Activated T-cell treated with anti-CD3 and anti-CD28 coated beads, Interleukin-2, amount 50 U/mL, for 1 hour (primary cell): Measurements from ENCODE around the gene SYTL1.

ENCODE experiments used
- DNase-seq: peaks from one replicate; pipeline ENCODE4 v3.0.0-alpha.2; 2020

Gene SYTL1

GRCh38 chr1:27349784-27350662 lies 8.2 kb downstream of the SYTL1 start:
- peak; percentile 28 for DNase-seq

- no peak for DNase-seq
These were observed 9.1 kb downstream of the SYTL1 start for GRCh38 chr1:27350663-27351540.

- DNase-seq = no peak
These were observed 9.8 kb downstream of the SYTL1 start for GRCh38 chr1:27351541-27352107.

GRCh38 chr1:27353166-27353565 lies 11.3 kb downstream of the SYTL1 start:
- no peak for DNase-seq

GRCh38 chr1:27353629-27354028 lies 11.8 kb downstream of the SYTL1 start:
- no peak for DNase-seq

GRCh38 chr1:27355683-27356082 lies 13.9 kb downstream of the SYTL1 start:
- DNase-seq = no peak

GRCh38 chr1:27356277-27356618 lies 14.4 kb downstream of the SYTL1 start:
- DNase-seq = no peak

- no peak for DNase-seq
These were observed 14.9 kb downstream of the SYTL1 start for GRCh38 chr1:27356619-27357280.

- peak; percentile 89 for DNase-seq
These were observed 15.6 kb downstream of the SYTL1 start for GRCh38 chr1:27357281-27358037.

- DNase-seq = no peak
These were observed 16.5 kb downstream of the SYTL1 start for GRCh38 chr1:27358038-27358927.

- DNase-seq = no peak
These were observed 17.1 kb downstream of the SYTL1 start for GRCh38 chr1:27358928-27359313.

GRCh38 chr1:27359822-27360158 lies 18.0 kb downstream of the SYTL1 start:
- no peak for DNase-seq

- DNase-seq = peak; percentile 65
These were observed 18.6 kb downstream of the SYTL1 start for GRCh38 chr1:27360159-27361043.

- no peak for DNase-seq
These were observed 19.2 kb downstream of the SYTL1 start for GRCh38 chr1:27361044-27361402.

GRCh38 chr1:27361553-27361952 lies 19.7 kb downstream of the SYTL1 start:
- DNase-seq = no peak

GRCh38 chr1:27363766-27364695 lies 22.2 kb downstream of the SYTL1 start:
- DNase-seq = no peak

GRCh38 chr1:27364696-27365371 lies 23.0 kb downstream of the SYTL1 start:
- no peak for DNase-seq

GRCh38 chr1:27365372-27366112 lies 23.7 kb downstream of the SYTL1 start:
- peak; percentile 79 for DNase-seq
